ENCODE measurements around the gene NR1I2.

GRCh38 chr3:119768668-119769393 is 13.1 kb upstream of the NR1I2 start:
- TF ChIP-seq CTCF (IDR thresholded peaks at IDR 0.05) (no peak), POLR2A (IDR thresholded peaks at IDR 0.05) (no peak)

All from lower leg skin (tissue), 3 donors.